Uterus (tissue), 2 donors: Measurements from ENCODE around the gene ADGRG6.

Source experiments
- CTCF ChIP-seq, 4 experiments: fragments of 200-600 bp in 2 of 4; fragments of 450-650 bp in 2 of 4; sonication (generic) in 2 of 4; IDR thresholded peaks; one replicate each; pipeline ENCODE4 v1.5.1; 2016 to 2019; ENCODE audit warnings: antibody characterized with exemption in 4 of 4, mild to moderate bottlenecking in 2 of 4, moderate library complexity in 1 of 4
- POLR2A ChIP-seq, 2 donors: fragments of 450-650 bp; IDR thresholded peaks; one replicate each; pipeline ENCODE4 v1.6.1; 2016; ENCODE audit warnings: antibody characterized with exemption in 2 of 2, mild to moderate bottlenecking in 1 of 2, moderate library complexity in 1 of 2

GRCh38 chr6:142274656-142275055, 27.2 kb upstream of the ADGRG6 start:
- TF ChIP-seq CTCF (IDR thresholded peaks at IDR 0.05) (no peak), POLR2A (IDR thresholded peaks at IDR 0.05) (no peak)
